Testis (tissue), 3 donors: ENCODE data around the gene CWC22. TPM values are rescaled to one million over a fixed set of nuclear protein-coding genes. Genes with fewer than 3 reads are reported as not detected.

Experiments
- DNase-seq: peaks from one replicate; pipeline ENCODE4 v3.0.0-alpha.2; 2019
- H3K27ac ChIP-seq, 2 donors: fragments of 200-600 bp; sonication (generic); one replicate each; pipeline ENCODE4 v1.5.1; 2019
- H3K27me3 ChIP-seq: fragments of 200-600 bp; sonication (generic); one replicate; pipeline ENCODE4 v1.5.1; 2019
- H3K36me3 ChIP-seq: fragments of 200-600 bp; sonication (generic); one replicate; pipeline ENCODE4 v1.5.1; 2017; ENCODE audit warnings: low read depth; ENCODE audit errors: missing control alignments
- H3K4me1 ChIP-seq: fragments of 200-600 bp; sonication (generic); one replicate; pipeline ENCODE4 v1.5.1; 2019
- H3K4me3 ChIP-seq, 2 donors: fragments of 200-600 bp; sonication (generic); one replicate each; pipeline ENCODE4 v1.5.1; 2017 to 2019
- H3K9me3 ChIP-seq: fragments of 200-600 bp; sonication (generic); one replicate; pipeline ENCODE4 v1.5.1; 2017
- CTCF ChIP-seq, 3 experiments: fragments of 450-650 bp in 2 of 3; fragments of 200-600 bp in 1 of 3; sonication (generic) in 1 of 3; IDR thresholded peaks; one replicate each; pipeline ENCODE4 v1.5.1; 2016 to 2019; ENCODE audit warnings: antibody characterized with exemption in 3 of 3, mild to moderate bottlenecking in 2 of 3, moderate library complexity in 1 of 3
- POLR2A ChIP-seq: fragments of 450-650 bp; IDR thresholded peaks from one replicate; pipeline ENCODE4 v1.6.1; 2017; ENCODE audit warnings: antibody characterized with exemption, mild to moderate bottlenecking, moderate library complexity
- WGBS, 2 donors: methylation state at CpG; one replicate each; pipeline ENCODE4 v1.1.5; 2018; 5-methylcytosine and 5-hydroxymethylcytosine counted together
- intact Hi-C: fragments of 100-400 bp; cut with DNase I; formaldehyde crosslinking; loops from one replicate; pipeline ENCODE4 v1.15.1; 2023; ENCODE audit warnings: low total_unique reads
- polyA plus RNA-seq: library from polyadenylated mRNA; stranded (reverse); fragments of 350-450 nt; fragmentation: Illumina TruSeq; extraction: RNeasy Lipid Tissue Mini Kit (QIAGEN cat#74804); gene quantifications from one replicate; pipeline ENCODE4 v1.2.3, GENCODE V29; 2014; ENCODE audit warnings: low read depth, low replicate concordance; ENCODE audit not compliant: insufficient read depth
- total RNA-seq, 2 donors: library from RNA; depleted of rRNA; stranded (reverse); fragments of >200 nt; gene quantifications; one replicate each; pipeline ENCODE4 v1.2.3, GENCODE V29; 2016

The CWC22 gene
- total and polyA plus RNA-seq, 3 donors from 2014 or later = 4.4 to 21.6 (median 20.1) TPM

GRCh38 chr2:180004731-180005130, 2.4 kb downstream of the CWC22 start:
- H3K36me3 ChIP-seq = no peaks in the 10 kb centered on the region
- H3K27ac ChIP-seq = no peak overlapping the region
- no peak for DNase-seq
- H3K9me3 ChIP-seq = no peaks in the 10 kb centered on the region
- intact Hi-C loops = no loop called here
- 66 to 78% methylated on average over 5 of the region's 5 CpGs for WGBS, 2 donors
- H3K4me1 ChIP-seq = peaks cover 16% of the 10 kb centered on the region
- no peaks in the 10 kb centered on the region for H3K27me3 ChIP-seq
- no peak overlapping the region for H3K4me3 ChIP-seq
- TF ChIP-seq CTCF (IDR thresholded peaks at IDR 0.05) = no peak
- TF ChIP-seq POLR2A = no peak

- peaks cover 16% of the 10 kb centered on the region for H3K4me1 ChIP-seq
- intact Hi-C loops = no loop called here
Observed at GRCh38 chr2:180003559-180003958, 3.5 kb downstream of the CWC22 start.

GRCh38 chr2:180003073-180003472, 4.0 kb downstream of the CWC22 start:
- DNase-seq = no peak
- Histone ChIP-seq H3K9me3 (no peaks in the 10 kb centered on the region), H3K27me3 (no peaks in the 10 kb centered on the region), H3K4me1 (peaks cover 16% of the 10 kb centered on the region), H3K27ac (no peak overlapping the region), H3K4me3 (no peak overlapping the region), H3K36me3 (no peaks in the 10 kb centered on the region)
- intact Hi-C loops = no loop called here
- TF ChIP-seq POLR2A (no peak), CTCF (IDR thresholded peaks at IDR 0.05) (no peak)
- 77 to 95% methylated on average over 1 of the region's 1 CpG for WGBS, 2 donors

More at GRCh38 chr2:180003559-180003958, 3.5 kb downstream of the CWC22 start:
- DNase-seq = no peak
- no peaks in the 10 kb centered on the region for H3K9me3 ChIP-seq
- TF ChIP-seq POLR2A (no peak), CTCF (IDR thresholded peaks at IDR 0.05) (no peak)
- no peak overlapping the region for H3K4me3 ChIP-seq
- no peaks in the 10 kb centered on the region for H3K36me3 ChIP-seq
- H3K27ac ChIP-seq = no peak overlapping the region
- no peaks in the 10 kb centered on the region for H3K27me3 ChIP-seq
- WGBS, 2 donors = 46 to 78% methylated on average over 2 of the region's 2 CpGs

DNA sequence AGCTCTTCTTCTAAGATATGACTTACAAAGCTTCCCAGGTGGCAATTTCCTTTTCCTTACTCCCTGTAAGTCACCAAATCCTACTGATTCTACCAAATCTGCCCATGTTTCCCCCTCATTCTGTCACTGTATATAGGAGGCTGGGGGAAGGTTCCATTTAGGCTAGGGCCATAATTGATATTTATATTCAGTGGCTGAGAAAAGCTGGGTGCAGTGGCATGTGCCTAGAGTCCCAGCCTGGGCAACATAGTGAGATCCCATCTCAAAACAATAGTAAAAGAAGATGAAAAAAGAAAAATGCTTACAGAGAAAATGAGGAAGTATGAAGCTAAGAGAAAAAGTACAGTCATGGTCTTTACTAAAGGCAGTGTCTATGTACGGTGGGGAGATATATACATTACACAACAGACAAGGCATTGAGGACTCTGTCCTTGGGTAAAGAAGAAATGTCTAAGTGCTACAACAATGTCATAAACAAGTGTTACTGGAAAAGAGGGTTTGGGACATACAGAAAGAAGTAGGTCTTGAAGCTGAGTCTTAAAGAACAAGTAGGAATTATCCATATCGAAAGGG, 4.8 kb downstream of the CWC22 start:
- Histone ChIP-seq H3K27me3 (no peaks in the 10 kb centered on the region), H3K36me3 (no peaks in the 10 kb centered on the region), H3K4me1 (peaks cover 16% of the 10 kb centered on the region), H3K27ac (no peak overlapping the region), H3K4me3 (no peak overlapping the region), H3K9me3 (no peaks in the 10 kb centered on the region)
- TF ChIP-seq CTCF (IDR thresholded peaks at IDR 0.05) (no peak), POLR2A (no peak)
- no peak for DNase-seq
- 93% methylated on average over 2 of the region's 2 CpGs for WGBS, 2 donors
- intact Hi-C loops = no loop called here

DNA sequence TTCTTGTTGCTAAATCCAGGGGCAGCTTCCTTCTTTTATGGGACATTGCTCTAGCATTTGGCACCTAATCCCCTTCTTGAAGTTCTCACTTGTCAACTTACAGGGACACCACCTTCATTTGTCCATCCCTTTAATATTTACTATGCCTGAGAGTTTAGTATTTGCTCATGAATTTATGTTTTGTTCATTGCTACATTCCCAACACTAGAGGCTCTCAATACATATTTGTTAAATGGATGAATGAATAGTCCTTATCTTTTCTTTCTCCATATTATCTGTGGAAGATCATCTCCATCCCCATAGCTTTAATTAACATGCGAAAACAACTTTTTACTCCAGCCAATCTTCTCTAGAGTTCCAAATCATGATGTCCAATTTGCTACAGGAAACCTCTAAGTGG, 5.4 kb downstream of the CWC22 start:
- no peak for TF ChIP-seq CTCF (IDR thresholded peaks at IDR 0.05)
- no peak for TF ChIP-seq POLR2A
- intact Hi-C loops = no loop called here
- H3K36me3 ChIP-seq = no peaks in the 10 kb centered on the region
- no peaks in the 10 kb centered on the region for H3K27me3 ChIP-seq
- H3K9me3 ChIP-seq = no peaks in the 10 kb centered on the region
- 92 to 95% methylated on average over 1 of the region's 1 CpG for WGBS, 2 donors
- DNase-seq = no peak
- no peak overlapping the region for H3K27ac ChIP-seq
- no peak overlapping the region for H3K4me3 ChIP-seq
- H3K4me1 ChIP-seq = peaks cover 16% of the 10 kb centered on the region
